Measurements from ENCODE around the gene DNLZ.

GRCh38 chr9:136410500-136411287 is 47.1 kb upstream of the DNLZ start, which contains the start of the genes ENTR1 and PMPCA:
- TF ChIP-seq EP300 (conservative IDR thresholded peaks at IDR 0.05; ENCODE audit: poor library complexity, severe bottlenecking) (peak; percentile 48), CTCF (IDR thresholded peaks at IDR 0.05; ENCODE audit: poor library complexity, severe bottlenecking) (no peak), POLR2AphosphoS5 (IDR thresholded peaks at IDR 0.05) (peak; percentile 99)

Measured in neural cell (in vitro differentiated cells).